Ovary (tissue), 9 donors: ENCODE data around the gene WDFY4. TPM values are rescaled to one million over a fixed set of nuclear protein-coding genes. Genes with fewer than 3 reads are reported as not detected.

Experiments used
- DNase-seq, 5 donors: peaks; one replicate each; pipeline ENCODE4 v3.0.0-alpha.2; 2019 to 2020
- H3K27ac ChIP-seq, 2 donors: fragments of 200-600 bp; one replicate each; pipeline versions ENCODE4 v1.5.1 to v1.8.0; 2019 to 2022
- H3K27me3 ChIP-seq: fragments of 200-600 bp; one replicate; pipeline ENCODE4 v1.8.0; 2022
- H3K36me3 ChIP-seq: fragments of 200-600 bp; sonication (generic); one replicate; pipeline ENCODE4 v1.5.1; 2019
- H3K4me1 ChIP-seq: one replicate; pipeline ENCODE4 v1.8.1; 2013; ENCODE audit warnings: mild to moderate bottlenecking, moderate library complexity; ENCODE audit not compliant: insufficient read depth
- H3K4me3 ChIP-seq: fragments of 200-600 bp; sonication (generic); one replicate; pipeline ENCODE4 v1.5.1; 2017
- H3K9me3 ChIP-seq, 2 donors: fragments of 200-600 bp in 1 of 2; sonication (generic) in 1 of 2; one replicate each; pipeline versions ENCODE4 v1.5.1 to v1.8.1; 2013 to 2019; ENCODE audit warnings: mild to moderate bottlenecking in 1 of 2, moderate library complexity in 1 of 2
- CTCF ChIP-seq, 3 donors: fragments of 450-650 bp in 2 of 3; fragments of 200-600 bp in 1 of 3; IDR thresholded peaks; one replicate each; pipeline versions ENCODE4 v1.5.1 to v1.8.0; 2016 to 2022; ENCODE audit warnings: antibody characterized with exemption in 3 of 3, mild to moderate bottlenecking in 1 of 3
- EP300 ChIP-seq: sonication (generic); formaldehyde crosslinking; IDR thresholded peaks from one replicate; pipeline ENCODE4 v1.6.1; 2017; ENCODE audit warnings: antibody characterized with exemption
- POLR2A ChIP-seq: fragments of 450-650 bp; IDR thresholded peaks from one replicate; pipeline ENCODE4 v1.6.1; 2017; ENCODE audit warnings: antibody characterized with exemption, mild to moderate bottlenecking, moderate library complexity
- WGBS, 3 donors: extraction: QIAGEN DNeasy Blood & Tissue Kit in 1 of 3; methylation state at CpG; one replicate each; pipeline versions ENCODE4 v1.1.5 to v1.1.7; 2013 to 2017; 5-methylcytosine and 5-hydroxymethylcytosine counted together
- intact Hi-C, 4 donors: fragments of 100-400 bp; cut with DNase I; formaldehyde crosslinking; loops; one replicate each; pipeline versions ENCODE4 v1.11.0 to v1.15.1; 2022 to 2023
- polyA plus RNA-seq, 2 donors: library from polyadenylated mRNA; stranded (reverse); fragments of 200-250 nt in 1 of 2; fragments of 350-450 nt in 1 of 2; fragmentation: Illumina TruSeq in 1 of 2; extraction: RNeasy Lipid Tissue Mini Kit (QIAGEN cat#74804) in 1 of 2; gene quantifications; one replicate each; pipeline ENCODE4 v1.2.3, GENCODE V29; 2013 to 2014
- total RNA-seq, 7 donors: library from RNA; depleted of rRNA in 2 of 7; stranded (reverse); fragments of >200 nt in 2 of 7; fragmentation: NEBNext Ultra II Directional in 3 of 7; extraction: Animal tissue kit (Norgen Biotek cat#: 25700) in 3 of 7; gene quantifications; one replicate each; pipeline versions ENCODE4 v1.1.0 to v1.2.4, GENCODE V29; 2016 to 2023
- donor health status: DM: no; HTN: no; CAD: no; lungs with moderate emphysema.
- donor health status: DM: no; HTN: no; CAD: no.
- donor health status: Bipolar disorder and iron deficiency.
- donor health status: DM: yes; HTN: yes; CAD: no.
- donor health status: DM: no; HTN: no; CAD: no.
- donor health status: DM: yes; HTN: yes; CAD: no.

Gene WDFY4
- total and polyA plus RNA-seq, 9 donors, result 0.54 to 4.2 (median 1.7) TPM

GRCh38 chr10:48811917-48812316 is 127.2 kb downstream of the WDFY4 start:
- DNase-seq, result no peak
- TF ChIP-seq POLR2A (no peak), CTCF (IDR thresholded peaks at IDR 0.05) (no peak), EP300 (no peak)
- 90 to 91% (median 91%) methylated on average over 4 of the region's 4 CpGs for WGBS, 3 donors
- intact Hi-C loops, result no loop called here
- Histone ChIP-seq H3K27me3 (no peaks in the 10 kb centered on the region), H3K27ac (no peak overlapping the region), H3K36me3 (no peaks in the 10 kb centered on the region), H3K9me3 (no peaks in the 10 kb centered on the region), H3K4me1 (no peaks in the 10 kb centered on the region), H3K4me3 (no peak overlapping the region)

DNA sequence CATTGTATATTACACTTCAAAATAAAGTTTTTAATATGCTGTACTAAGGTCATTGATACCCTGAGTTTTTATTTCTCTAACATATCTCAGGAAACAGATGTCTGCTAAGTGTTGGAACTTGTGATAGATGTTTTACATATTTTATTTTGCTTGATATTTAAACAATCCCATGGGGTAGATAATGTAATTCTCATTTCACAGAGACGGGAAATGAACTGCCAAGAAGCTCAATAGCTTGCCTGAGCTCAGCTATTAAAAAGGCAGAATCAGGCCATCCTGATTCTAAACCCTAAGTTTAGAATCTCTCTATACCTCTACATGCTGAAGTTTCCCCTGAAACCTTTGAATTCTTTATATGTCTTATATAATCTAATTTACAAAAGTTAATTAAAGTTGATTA is 128.6 kb downstream of the WDFY4 start:
- Histone ChIP-seq H3K4me1 (no peaks in the 10 kb centered on the region), H3K4me3 (no peak overlapping the region), H3K27ac (no peak overlapping the region), H3K36me3 (no peaks in the 10 kb centered on the region), H3K9me3 (no peaks in the 10 kb centered on the region), H3K27me3 (no peaks in the 10 kb centered on the region)
- WGBS, 3 donors, result 11 to 23% (median 11%) methylated on average over 1 of the region's 1 CpG
- intact Hi-C loops, result no loop called here
- no peak for DNase-seq
- no peak for TF ChIP-seq CTCF (IDR thresholded peaks at IDR 0.05)
- no peak for TF ChIP-seq EP300
- TF ChIP-seq POLR2A, result no peak

GRCh38 chr10:48813825-48814224 is 129.2 kb downstream of the WDFY4 start:
- H3K9me3 ChIP-seq, result no peaks in the 10 kb centered on the region

GRCh38 chr10:48814933-48815332 is 130.3 kb downstream of the WDFY4 start:
- Histone ChIP-seq H3K36me3 (no peaks in the 10 kb centered on the region), H3K27ac (no peak overlapping the region), H3K4me1 (no peaks in the 10 kb centered on the region), H3K9me3 (no peaks in the 10 kb centered on the region), H3K27me3 (no peaks in the 10 kb centered on the region), H3K4me3 (no peak overlapping the region)
- TF ChIP-seq EP300, result no peak
- no peak for TF ChIP-seq CTCF (IDR thresholded peaks at IDR 0.05)
- TF ChIP-seq POLR2A, result no peak
- no peak for DNase-seq
- intact Hi-C loops, result no loop called here
- 40 to 46% (median 41%) methylated on average over 1 of the region's 1 CpG for WGBS, 3 donors

More at GRCh38 chr10:48813825-48814224, 129.2 kb downstream of the WDFY4 start:
- H3K27me3 ChIP-seq, result no peaks in the 10 kb centered on the region
- H3K27ac ChIP-seq, result no peak overlapping the region
- DNase-seq, result no peak
- TF ChIP-seq CTCF (IDR thresholded peaks at IDR 0.05), result no peak
- no peak for TF ChIP-seq EP300
- TF ChIP-seq POLR2A, result no peak
- 87 to 98% (median 93%) methylated on average over 3 of the region's 3 CpGs for WGBS, 3 donors
- H3K36me3 ChIP-seq, result no peaks in the 10 kb centered on the region
- intact Hi-C loops, result no loop called here
- no peaks in the 10 kb centered on the region for H3K4me1 ChIP-seq
- no peak overlapping the region for H3K4me3 ChIP-seq
